Calu3 (cell line): ENCODE results near the gene UBB. TPM values are rescaled to one million over a fixed set of nuclear protein-coding genes. Genes with fewer than 3 reads are reported as not detected.

Experiments used
- BruUV-seq: library from RNA; stranded (reverse); fragments of 400-500 nt; replicated peaks from 2 replicates; lab custom pipeline; 2021; lab: Mats Ljungman, UMichigan
- CTCF ChIA-PET: fragments of 300-600 bp; sonication (Branson Sonifier 250); formaldehyde crosslinking; loops from one replicate; lab custom pipeline; 2022; ENCODE audit warnings: antibody characterized with exemption; lab: Charles Lee
- DNase-seq: peaks from one replicate; pipeline ENCODE4 v3.0.0; 2022
- H3K27ac Mint-ChIP-seq: one replicate; pipeline ENCODE4 v1.8.0; 2022; ENCODE audit warnings: mixed read lengths; ENCODE audit not compliant: unreplicated experiment
- H3K27me3 Mint-ChIP-seq: one replicate; pipeline ENCODE4 v1.8.0; 2022; ENCODE audit warnings: mixed read lengths; ENCODE audit not compliant: unreplicated experiment
- H3K36me3 Mint-ChIP-seq: one replicate; pipeline ENCODE4 v1.8.0; 2022; ENCODE audit warnings: mild to moderate bottlenecking, moderate library complexity, mixed read lengths; ENCODE audit not compliant: insufficient read depth, unreplicated experiment
- H3K4me1 Mint-ChIP-seq: one replicate; pipeline ENCODE4 v1.8.0; 2022; ENCODE audit warnings: mild to moderate bottlenecking, low read depth, mixed read lengths; ENCODE audit not compliant: unreplicated experiment
- H3K4me3 Mint-ChIP-seq: one replicate; pipeline ENCODE4 v1.8.0; 2022; ENCODE audit warnings: mild to moderate bottlenecking, low read depth, moderate library complexity, mixed read lengths; ENCODE audit not compliant: unreplicated experiment
- H3K9me3 Mint-ChIP-seq: one replicate; pipeline ENCODE4 v1.8.0; 2022; ENCODE audit warnings: low read depth, mixed read lengths; ENCODE audit not compliant: unreplicated experiment
- intact Hi-C: fragments of 100-400 bp; cut with micrococcal nuclease; formaldehyde crosslinking; loops from one replicate; pipeline ENCODE4 v1.10.0; 2022; ENCODE audit not compliant: unreplicated experiment
- total RNA-seq: library from RNA; stranded (reverse); gene quantifications from 2 replicates; pipeline ENCODE4 v1.2.3, GENCODE V29; 2022
- TF ChIP-seq, protein P1 (sequence below): fragments of 200-600 bp; IDR thresholded peaks from one replicate; pipeline ENCODE4 v1.8.0; 2022; ENCODE audit warnings: antibody characterized with exemption; ENCODE audit not compliant: unreplicated experiment

UBB gene
- total RNA-seq, 1 experiment from 2014 or later, result 1,004 TPM

DNA sequence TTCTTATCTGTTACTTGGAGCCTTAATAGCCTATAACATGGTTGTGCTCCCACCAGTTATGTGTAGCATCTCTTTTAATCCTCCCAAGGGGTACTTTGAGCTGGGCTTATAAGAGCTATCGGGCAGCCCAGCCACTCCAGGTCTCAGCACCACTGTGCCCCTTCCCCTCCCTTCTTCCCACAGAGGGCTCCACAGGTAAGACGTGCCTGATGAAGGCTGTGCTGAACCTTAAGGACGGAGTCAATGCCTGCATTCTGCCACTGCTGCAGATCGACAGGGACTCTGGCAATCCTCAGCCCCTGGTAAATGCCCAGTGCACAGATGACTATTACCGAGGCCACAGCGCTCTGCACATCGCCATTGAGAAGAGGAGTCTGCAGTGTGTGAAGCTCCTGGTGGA lies 41.5 kb downstream of the UBB start:
- no peak for DNase-seq
- TF ChIP-seq, protein P1, sequence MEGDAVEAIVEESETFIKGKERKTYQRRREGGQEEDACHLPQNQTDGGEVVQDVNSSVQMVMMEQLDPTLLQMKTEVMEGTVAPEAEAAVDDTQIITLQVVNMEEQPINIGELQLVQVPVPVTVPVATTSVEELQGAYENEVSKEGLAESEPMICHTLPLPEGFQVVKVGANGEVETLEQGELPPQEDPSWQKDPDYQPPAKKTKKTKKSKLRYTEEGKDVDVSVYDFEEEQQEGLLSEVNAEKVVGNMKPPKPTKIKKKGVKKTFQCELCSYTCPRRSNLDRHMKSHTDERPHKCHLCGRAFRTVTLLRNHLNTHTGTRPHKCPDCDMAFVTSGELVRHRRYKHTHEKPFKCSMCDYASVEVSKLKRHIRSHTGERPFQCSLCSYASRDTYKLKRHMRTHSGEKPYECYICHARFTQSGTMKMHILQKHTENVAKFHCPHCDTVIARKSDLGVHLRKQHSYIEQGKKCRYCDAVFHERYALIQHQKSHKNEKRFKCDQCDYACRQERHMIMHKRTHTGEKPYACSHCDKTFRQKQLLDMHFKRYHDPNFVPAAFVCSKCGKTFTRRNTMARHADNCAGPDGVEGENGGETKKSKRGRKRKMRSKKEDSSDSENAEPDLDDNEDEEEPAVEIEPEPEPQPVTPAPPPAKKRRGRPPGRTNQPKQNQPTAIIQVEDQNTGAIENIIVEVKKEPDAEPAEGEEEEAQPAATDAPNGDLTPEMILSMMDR, result no peak
- H3K36me3 Mint-ChIP-seq, result peaks cover 7% of the 10 kb centered on the region
- no peak overlapping the region for H3K4me3 Mint-ChIP-seq
- H3K27ac Mint-ChIP-seq, result no peak overlapping the region
- H3K9me3 Mint-ChIP-seq, result no peaks in the 10 kb centered on the region
- intact Hi-C loops, result no loop called here
- CTCF ChIA-PET, result no interaction called here
- BruUV-seq, result no TSS peak
- H3K27me3 Mint-ChIP-seq, result no peaks in the 10 kb centered on the region
- H3K4me1 Mint-ChIP-seq, result peaks cover 19% of the 10 kb centered on the region

DNA sequence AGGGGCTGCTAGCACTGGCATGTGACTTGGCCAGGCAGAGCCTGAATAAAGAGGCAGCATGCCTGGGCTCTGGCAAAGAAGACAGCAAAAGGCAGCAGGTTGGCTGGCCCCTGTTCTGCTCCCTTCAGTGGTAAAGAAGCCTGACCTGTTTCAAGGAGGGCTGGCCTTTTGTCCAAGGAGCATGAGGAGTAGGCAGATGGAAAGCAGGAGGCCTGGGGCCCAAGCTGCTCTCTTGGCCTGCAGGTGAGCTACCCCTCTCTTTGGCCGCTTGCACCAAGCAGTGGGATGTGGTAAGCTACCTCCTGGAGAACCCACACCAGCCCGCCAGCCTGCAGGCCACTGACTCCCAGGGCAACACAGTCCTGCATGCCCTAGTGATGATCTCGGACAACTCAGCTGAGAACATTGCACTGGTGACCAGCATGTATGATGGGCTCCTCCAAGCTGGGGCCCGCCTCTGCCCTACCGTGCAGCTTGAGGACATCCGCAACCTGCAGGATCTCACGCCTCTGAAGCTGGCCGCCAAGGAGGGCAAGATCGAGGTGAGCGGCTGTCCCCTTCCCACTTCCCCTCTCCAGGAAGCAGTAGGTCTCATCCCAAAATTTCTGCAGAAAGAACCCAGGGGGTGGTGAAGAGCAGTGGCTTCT lies 42.5 kb downstream of the UBB start:
- H3K36me3 Mint-ChIP-seq, result peaks cover 7% of the 10 kb centered on the region
- H3K4me1 Mint-ChIP-seq, result peaks cover 15% of the 10 kb centered on the region
- no peaks in the 10 kb centered on the region for H3K9me3 Mint-ChIP-seq
- TF ChIP-seq, protein P1, result no peak
- intact Hi-C loops, result no loop called here
- H3K27ac Mint-ChIP-seq, result no peak overlapping the region
- H3K27me3 Mint-ChIP-seq, result no peaks in the 10 kb centered on the region
- no peak for DNase-seq
- no TSS peak for BruUV-seq
- CTCF ChIA-PET, result no interaction called here
- H3K4me3 Mint-ChIP-seq, result no peak overlapping the region

DNA sequence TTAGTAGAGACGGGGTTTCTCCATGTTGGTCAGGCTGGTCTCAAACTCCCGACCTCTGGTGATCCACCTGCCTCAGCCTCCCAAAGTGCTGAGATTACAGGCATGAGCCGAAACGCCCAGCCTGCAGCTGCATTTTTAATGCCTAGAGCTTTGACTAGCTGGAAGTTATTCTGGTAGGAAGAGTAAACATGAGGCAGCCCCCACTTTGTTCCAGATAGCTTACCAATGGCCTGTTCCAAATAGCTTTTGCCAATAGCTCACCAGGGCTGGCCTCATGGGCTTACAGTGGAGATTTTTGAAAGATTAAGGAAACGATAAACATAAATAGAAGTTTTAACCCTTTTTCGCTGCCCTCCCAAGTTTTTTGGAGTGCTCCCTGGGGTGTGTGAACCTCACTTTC lies 44.3 kb downstream of the UBB start:
- DNase-seq, result no peak
- Mint-ChIP-seq H3K36me3 (no peaks in the 10 kb centered on the region), H3K4me3 (no peak overlapping the region), H3K4me1 (no peaks in the 10 kb centered on the region), H3K9me3 (no peaks in the 10 kb centered on the region), H3K27me3 (no peaks in the 10 kb centered on the region), H3K27ac (no peak overlapping the region)
- intact Hi-C loops, result no loop called here
- no TSS peak for BruUV-seq
- TF ChIP-seq, protein P1, result no peak
- CTCF ChIA-PET, result interaction anchor here (0.6 kb wide), 1 partner anchor 40 kb away, joined by 4 read pairs; no protein-coding TSS in a partner anchor

DNA sequence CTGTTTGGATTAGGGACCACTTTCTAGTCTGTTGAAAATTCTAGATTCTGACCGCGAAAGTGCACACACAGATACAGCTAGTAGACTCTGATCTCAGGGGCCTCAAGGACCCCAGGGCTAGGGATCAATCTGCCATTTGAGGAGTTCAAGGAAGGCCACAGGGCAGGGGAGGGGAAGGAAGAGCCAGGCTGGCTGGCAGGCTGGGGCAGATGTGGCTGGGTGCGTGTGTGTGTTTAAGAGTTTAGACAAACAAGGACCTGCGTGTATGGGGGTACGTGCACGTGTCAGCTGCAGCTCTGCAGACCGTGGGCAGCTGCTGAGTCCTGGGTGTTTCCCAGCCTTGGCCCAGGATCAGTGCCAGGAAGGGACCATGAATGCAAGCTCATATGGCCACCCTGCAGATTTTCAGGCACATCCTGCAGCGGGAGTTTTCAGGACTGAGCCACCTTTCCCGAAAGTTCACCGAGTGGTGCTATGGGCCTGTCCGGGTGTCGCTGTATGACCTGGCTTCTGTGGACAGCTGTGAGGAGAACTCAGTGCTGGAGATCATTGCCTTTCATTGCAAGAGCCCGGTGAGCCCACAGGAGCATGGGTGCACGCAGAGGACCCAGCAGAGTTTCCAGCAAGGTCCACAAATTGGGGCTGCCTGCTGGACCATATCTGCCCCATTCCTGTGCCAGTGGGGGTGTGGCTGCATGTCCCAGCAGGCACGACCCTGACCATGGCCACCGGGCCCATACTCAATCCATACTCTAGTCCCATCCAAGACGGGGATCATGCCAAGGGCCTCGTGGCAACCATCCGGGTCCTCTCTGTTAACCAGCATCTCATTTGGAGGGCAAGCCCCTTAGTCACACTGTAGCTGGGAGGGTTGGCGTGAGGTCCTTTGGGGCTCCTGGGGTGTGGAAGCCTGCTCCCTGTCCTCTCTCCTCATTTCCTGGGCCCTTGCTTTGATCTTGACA lies 45.1 kb downstream of the UBB start:
- DNase-seq, result no peak
- CTCF ChIA-PET, result interaction anchor here (0.6 kb wide), 1 partner anchor 41 kb away, joined by 4 read pairs; no protein-coding TSS in a partner anchor
- no peaks in the 10 kb centered on the region for H3K9me3 Mint-ChIP-seq
- no peak overlapping the region for H3K27ac Mint-ChIP-seq
- TF ChIP-seq, protein P1, result no peak
- H3K4me3 Mint-ChIP-seq, result no peak overlapping the region
- intact Hi-C loops, result no loop called here
- no peaks in the 10 kb centered on the region for H3K4me1 Mint-ChIP-seq
- H3K27me3 Mint-ChIP-seq, result no peaks in the 10 kb centered on the region
- no TSS peak for BruUV-seq
- no peaks in the 10 kb centered on the region for H3K36me3 Mint-ChIP-seq
